Memory B cell (primary cell): ENCODE results near the gene IGHMBP2.

Experiments used
- ATAC-seq: fragments of 150-1000 bp; cut with Tn5 transposase; 2 replicates; pipeline ENCODE4 v1.10.0; 2021; ENCODE audit warnings: low read depth, mild to moderate bottlenecking, moderate library complexity
- DNase-seq, 2 donors: peaks; one replicate each; pipeline ENCODE4 v3.0.0; 2022; ENCODE audit warnings: low spot score in 2 of 2
- H3K27ac Mint-ChIP-seq: one replicate; pipeline ENCODE4 v1.8.0; 2022; ENCODE audit warnings: mild to moderate bottlenecking, moderate library complexity, mixed read lengths
- H3K27me3 Mint-ChIP-seq: one replicate; pipeline ENCODE4 v1.8.0; 2022; ENCODE audit warnings: mixed read lengths
- H3K36me3 Mint-ChIP-seq: one replicate; pipeline ENCODE4 v1.8.0; 2022; ENCODE audit warnings: mild to moderate bottlenecking, mixed read lengths
- H3K4me1 Mint-ChIP-seq: one replicate; pipeline ENCODE4 v1.8.0; 2022; ENCODE audit warnings: mixed read lengths
- H3K4me3 Mint-ChIP-seq: one replicate; pipeline ENCODE4 v1.8.0; 2022; ENCODE audit warnings: mild to moderate bottlenecking, moderate library complexity, mixed read lengths
- H3K9me3 Mint-ChIP-seq: one replicate; pipeline ENCODE4 v1.8.0; 2022; ENCODE audit warnings: mixed read lengths

Gene IGHMBP2

GRCh38 chr11:68900835-68901381 is 2.8 kb upstream of the IGHMBP2 start:
- Mint-ChIP-seq H3K4me1 (peaks cover 36% of the 10 kb centered on the region), H3K27me3 (no peaks in the 10 kb centered on the region), H3K9me3 (no peaks in the 10 kb centered on the region), H3K4me3 (no peak overlapping the region), H3K27ac (no peak overlapping the region), H3K36me3 (peaks cover 12% of the 10 kb centered on the region)
- DNase-seq (no peak), ATAC-seq (no peak)

- H3K27me3 Mint-ChIP-seq: no peaks in the 10 kb centered on the region
- peaks cover 34% of the 10 kb centered on the region for H3K4me1 Mint-ChIP-seq
- peak; percentile 10 to 28 for DNase-seq
- H3K27ac Mint-ChIP-seq: peak overlapping the region; percentile 98
- H3K4me3 Mint-ChIP-seq: peak overlapping the region; percentile 99
- peak; percentile 20 for ATAC-seq
- H3K9me3 Mint-ChIP-seq: no peaks in the 10 kb centered on the region
- H3K36me3 Mint-ChIP-seq: peaks cover 12% of the 10 kb centered on the region
These were observed 657 bp downstream of the IGHMBP2 start for GRCh38 chr11:68904248-68904847.

GRCh38 chr11:68905421-68906360 is 2.0 kb downstream of the IGHMBP2 start:
- H3K36me3 Mint-ChIP-seq: peaks cover 12% of the 10 kb centered on the region
- H3K4me3 Mint-ChIP-seq: peak overlapping the region; percentile 99
- ATAC-seq: no peak

GRCh38 chr11:68908273-68908672 is 4.6 kb downstream of the IGHMBP2 start:
- H3K27me3 Mint-ChIP-seq: no peaks in the 10 kb centered on the region
- DNase-seq (no peak), ATAC-seq (no peak)
- H3K9me3 Mint-ChIP-seq: no peaks in the 10 kb centered on the region
- peaks cover 17% of the 10 kb centered on the region for H3K4me1 Mint-ChIP-seq
- H3K36me3 Mint-ChIP-seq: peaks cover 15% of the 10 kb centered on the region
- H3K4me3 Mint-ChIP-seq: no peak overlapping the region
- no peak overlapping the region for H3K27ac Mint-ChIP-seq

More at GRCh38 chr11:68905421-68906360, 2.0 kb downstream of the IGHMBP2 start:
- no peaks in the 10 kb centered on the region for H3K27me3 Mint-ChIP-seq
- no peaks in the 10 kb centered on the region for H3K9me3 Mint-ChIP-seq
- no peak overlapping the region for H3K27ac Mint-ChIP-seq
- no peak for DNase-seq
- H3K4me1 Mint-ChIP-seq: peaks cover 34% of the 10 kb centered on the region

GRCh38 chr11:68910965-68911364 is 7.3 kb downstream of the IGHMBP2 start:
- H3K27me3 Mint-ChIP-seq: no peaks in the 10 kb centered on the region
- ATAC-seq (no peak), DNase-seq (no peak)
- no peak overlapping the region for H3K27ac Mint-ChIP-seq
- no peak overlapping the region for H3K4me3 Mint-ChIP-seq
- no peaks in the 10 kb centered on the region for H3K9me3 Mint-ChIP-seq
- peaks cover 17% of the 10 kb centered on the region for H3K36me3 Mint-ChIP-seq
- no peaks in the 10 kb centered on the region for H3K4me1 Mint-ChIP-seq

GRCh38 chr11:68911731-68912130 is 8.0 kb downstream of the IGHMBP2 start:
- peaks cover 24% of the 10 kb centered on the region for H3K36me3 Mint-ChIP-seq
- no peak for DNase-seq
- H3K27ac Mint-ChIP-seq: no peak overlapping the region

GRCh38 chr11:68912254-68912653 is 8.6 kb downstream of the IGHMBP2 start:
- Mint-ChIP-seq H3K36me3 (peaks cover 23% of the 10 kb centered on the region), H3K4me1 (no peaks in the 10 kb centered on the region), H3K27me3 (no peaks in the 10 kb centered on the region), H3K27ac (no peak overlapping the region), H3K4me3 (no peak overlapping the region), H3K9me3 (no peaks in the 10 kb centered on the region)
- no peak for DNase-seq
- ATAC-seq: no peak

More at GRCh38 chr11:68911731-68912130, 8.0 kb downstream of the IGHMBP2 start:
- no peaks in the 10 kb centered on the region for H3K9me3 Mint-ChIP-seq
- ATAC-seq: no peak
- no peaks in the 10 kb centered on the region for H3K4me1 Mint-ChIP-seq
- no peaks in the 10 kb centered on the region for H3K27me3 Mint-ChIP-seq
- no peak overlapping the region for H3K4me3 Mint-ChIP-seq

GRCh38 chr11:68913188-68913587 is 9.5 kb downstream of the IGHMBP2 start:
- peaks cover 25% of the 10 kb centered on the region for H3K36me3 Mint-ChIP-seq
- no peak for DNase-seq
- no peaks in the 10 kb centered on the region for H3K27me3 Mint-ChIP-seq
- H3K27ac Mint-ChIP-seq: no peak overlapping the region
- H3K4me1 Mint-ChIP-seq: no peaks in the 10 kb centered on the region
- no peak for ATAC-seq
- no peaks in the 10 kb centered on the region for H3K9me3 Mint-ChIP-seq
- no peak overlapping the region for H3K4me3 Mint-ChIP-seq

GRCh38 chr11:68914761-68915160 is 11.1 kb downstream of the IGHMBP2 start:
- H3K4me3 Mint-ChIP-seq: no peak overlapping the region
- H3K36me3 Mint-ChIP-seq: peaks cover 32% of the 10 kb centered on the region
- no peak for DNase-seq
- no peaks in the 10 kb centered on the region for H3K9me3 Mint-ChIP-seq
- H3K27ac Mint-ChIP-seq: no peak overlapping the region
- ATAC-seq: no peak
- no peaks in the 10 kb centered on the region for H3K4me1 Mint-ChIP-seq
- H3K27me3 Mint-ChIP-seq: no peaks in the 10 kb centered on the region

GRCh38 chr11:68916439-68916838 is 12.7 kb downstream of the IGHMBP2 start:
- DNase-seq (no peak), ATAC-seq (no peak)
- Mint-ChIP-seq H3K27ac (no peak overlapping the region), H3K36me3 (peaks cover 35% of the 10 kb centered on the region), H3K9me3 (no peaks in the 10 kb centered on the region), H3K4me3 (no peak overlapping the region), H3K4me1 (no peaks in the 10 kb centered on the region), H3K27me3 (no peaks in the 10 kb centered on the region)

- Mint-ChIP-seq H3K36me3 (peaks cover 63% of the 10 kb centered on the region), H3K4me3 (no peak overlapping the region), H3K27ac (no peak overlapping the region), H3K9me3 (peaks cover 6% of the 10 kb centered on the region), H3K27me3 (no peaks in the 10 kb centered on the region), H3K4me1 (peaks cover 4% of the 10 kb centered on the region)
- ATAC-seq (no peak), DNase-seq (no peak)
These were observed 19.9 kb downstream of the IGHMBP2 start for GRCh38 chr11:68923614-68924013.

- H3K4me3 Mint-ChIP-seq: no peak overlapping the region
- H3K9me3 Mint-ChIP-seq: peaks cover 6% of the 10 kb centered on the region
- H3K27ac Mint-ChIP-seq: no peak overlapping the region
- no peak for ATAC-seq
- peaks cover 4% of the 10 kb centered on the region for H3K4me1 Mint-ChIP-seq
- no peaks in the 10 kb centered on the region for H3K27me3 Mint-ChIP-seq
- DNase-seq: no peak
- H3K36me3 Mint-ChIP-seq: peaks cover 58% of the 10 kb centered on the region
These were observed 20.6 kb downstream of the IGHMBP2 start for GRCh38 chr11:68924073-68924925.

GRCh38 chr11:68925611-68926010 is 21.9 kb downstream of the IGHMBP2 start:
- H3K4me1 Mint-ChIP-seq: peaks cover 4% of the 10 kb centered on the region
- H3K27ac Mint-ChIP-seq: no peak overlapping the region
- H3K4me3 Mint-ChIP-seq: no peak overlapping the region
- H3K27me3 Mint-ChIP-seq: no peaks in the 10 kb centered on the region
- no peak for ATAC-seq
- DNase-seq: no peak
- peaks cover 62% of the 10 kb centered on the region for H3K36me3 Mint-ChIP-seq
- H3K9me3 Mint-ChIP-seq: peaks cover 6% of the 10 kb centered on the region
